Lower leg skin (tissue), 4 donors: Measurements from ENCODE around the gene RHBDF1. TPM values are rescaled to one million over a fixed set of nuclear protein-coding genes. Genes with fewer than 3 reads are reported as not detected.

Experiments
- DNase-seq, 2 donors: peaks; one replicate each; pipeline ENCODE4 v3.0.0-alpha.2; 2019; ENCODE audit warnings: low spot score in 2 of 2
- H3K4me3 ChIP-seq: fragments of 200-600 bp; sonication (generic); 2 replicates; pipeline ENCODE4 v1.5.1; 2017; ENCODE audit warnings: mild to moderate bottlenecking, low read depth; ENCODE audit not compliant: poor library complexity, severe bottlenecking
- POLR2A ChIP-seq, 2 donors: fragments of 450-650 bp; IDR thresholded peaks; one replicate each; pipeline ENCODE4 v1.6.1; 2016 to 2017; ENCODE audit warnings: antibody characterized with exemption in 2 of 2, mild to moderate bottlenecking in 1 of 2, moderate library complexity in 1 of 2
- WGBS, 2 donors: methylation state at CpG; one replicate each; pipeline ENCODE4 v1.1.5; 2018; 5-methylcytosine and 5-hydroxymethylcytosine counted together
- intact Hi-C: fragments of 100-400 bp; cut with DNase I; formaldehyde crosslinking; loops from one replicate; pipeline ENCODE4 v1.15.0; 2023; ENCODE audit warnings: low total_unique reads
- total RNA-seq, 4 donors: library from RNA; depleted of rRNA; stranded (reverse); fragments of >200 nt; gene quantifications; one replicate each; pipeline ENCODE4 v1.1.0, GENCODE V29; 2016
- TF ChIP-seq, protein P1 (sequence below), 3 donors: fragments of 450-650 bp; IDR thresholded peaks; one replicate each; pipeline ENCODE4 v1.5.1; 2016; ENCODE audit warnings: antibody characterized with exemption in 3 of 3, mild to moderate bottlenecking in 3 of 3, moderate library complexity in 2 of 3

Gene RHBDF1
- total RNA-seq, 4 donors from 2014 or later: 38.6 to 45.9 (median 43.6) TPM

DNA sequence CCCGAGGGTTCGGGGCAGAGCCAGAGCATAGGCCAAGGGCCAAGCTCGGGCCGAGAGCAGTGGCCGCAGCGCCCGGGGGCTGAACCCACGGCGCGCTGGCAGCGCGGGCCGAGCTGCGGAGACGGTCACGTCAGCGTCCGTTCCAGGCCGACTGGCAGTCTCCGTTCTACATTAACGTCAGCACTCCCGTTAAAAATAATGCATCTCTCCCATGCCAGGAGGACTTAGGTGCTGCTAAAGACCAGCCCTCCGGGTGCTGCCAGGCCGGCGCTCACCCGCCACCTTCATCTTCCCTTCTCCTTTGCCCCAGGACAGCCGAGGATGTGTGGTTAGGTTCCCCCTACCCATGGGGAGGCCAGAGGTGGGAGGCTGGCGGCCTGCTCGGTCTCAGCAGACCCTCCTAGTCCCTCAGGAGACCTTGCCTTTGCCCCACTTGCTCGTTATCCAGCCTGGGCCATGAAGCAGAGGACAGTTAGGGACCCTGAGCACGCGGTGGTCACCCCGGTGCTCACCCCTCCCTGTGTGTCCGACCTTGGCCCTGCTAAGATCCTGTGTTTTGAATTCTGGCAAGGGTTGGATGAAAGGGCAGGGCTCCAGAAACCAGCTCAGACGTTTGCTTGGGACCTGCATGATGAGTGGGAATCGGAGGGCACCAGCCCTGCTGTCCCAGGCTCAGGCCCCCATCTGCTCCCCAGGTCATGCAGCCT lies 6.2 kb upstream of the RHBDF1 start:
- H3K4me3 ChIP-seq: peak overlapping the region; percentile 70
- no peak for DNase-seq
- TF ChIP-seq, protein P1, sequence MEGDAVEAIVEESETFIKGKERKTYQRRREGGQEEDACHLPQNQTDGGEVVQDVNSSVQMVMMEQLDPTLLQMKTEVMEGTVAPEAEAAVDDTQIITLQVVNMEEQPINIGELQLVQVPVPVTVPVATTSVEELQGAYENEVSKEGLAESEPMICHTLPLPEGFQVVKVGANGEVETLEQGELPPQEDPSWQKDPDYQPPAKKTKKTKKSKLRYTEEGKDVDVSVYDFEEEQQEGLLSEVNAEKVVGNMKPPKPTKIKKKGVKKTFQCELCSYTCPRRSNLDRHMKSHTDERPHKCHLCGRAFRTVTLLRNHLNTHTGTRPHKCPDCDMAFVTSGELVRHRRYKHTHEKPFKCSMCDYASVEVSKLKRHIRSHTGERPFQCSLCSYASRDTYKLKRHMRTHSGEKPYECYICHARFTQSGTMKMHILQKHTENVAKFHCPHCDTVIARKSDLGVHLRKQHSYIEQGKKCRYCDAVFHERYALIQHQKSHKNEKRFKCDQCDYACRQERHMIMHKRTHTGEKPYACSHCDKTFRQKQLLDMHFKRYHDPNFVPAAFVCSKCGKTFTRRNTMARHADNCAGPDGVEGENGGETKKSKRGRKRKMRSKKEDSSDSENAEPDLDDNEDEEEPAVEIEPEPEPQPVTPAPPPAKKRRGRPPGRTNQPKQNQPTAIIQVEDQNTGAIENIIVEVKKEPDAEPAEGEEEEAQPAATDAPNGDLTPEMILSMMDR (IDR thresholded peaks at IDR 0.05): no peak
- WGBS, 2 donors: 8 to 16% methylated on average over 15 to 20 of the region's 36 CpGs
- intact Hi-C loops: no loop called here

DNA sequence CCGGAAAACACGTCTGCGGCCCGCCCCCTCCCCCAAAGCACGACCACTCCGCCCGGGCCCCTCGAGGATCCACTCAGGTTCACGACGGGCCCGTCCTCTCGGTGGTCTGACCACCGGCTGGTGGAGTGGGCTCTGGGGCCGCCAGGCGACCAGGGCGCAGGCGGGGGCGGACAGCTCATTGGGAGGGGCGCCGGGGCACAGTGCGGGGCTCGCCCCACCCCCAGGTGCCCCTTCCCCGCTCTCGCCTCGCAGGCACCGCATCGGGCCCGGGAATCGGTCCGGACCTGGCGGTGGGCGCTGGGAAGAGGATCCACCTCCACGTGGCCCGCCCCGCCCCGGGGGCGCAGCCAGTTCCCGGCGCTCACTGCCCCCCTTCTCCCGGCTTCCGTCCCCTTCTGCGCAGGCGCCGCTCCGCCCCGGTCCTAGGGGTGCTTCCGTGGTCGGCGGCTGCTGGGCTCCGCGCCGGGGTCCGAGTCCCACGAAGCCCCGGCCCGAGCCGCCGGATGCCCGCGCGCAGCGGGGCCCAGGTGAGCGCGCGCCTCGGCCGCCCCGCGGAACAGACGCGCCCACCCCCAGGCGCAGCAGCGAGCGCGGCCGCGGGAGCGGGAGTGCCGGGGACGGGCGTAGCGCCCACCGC lies 5.5 kb upstream of the RHBDF1 start, which contains the start of gene MPG:
TSS of gene MPG (plus strand) at position 419 of the 637 bp plus-strand sequence. CDS start at position 504, 85 bp downstream.
- TF ChIP-seq, protein P1 (IDR thresholded peaks at IDR 0.05): no peak
- TF ChIP-seq POLR2A (IDR thresholded peaks at IDR 0.05): peak in 1 of 2 donors; percentile 32
- 0 to 1% methylated on average over 30 to 68 of the region's 83 CpGs for WGBS, 2 donors
- H3K4me3 ChIP-seq: peak within 1 kb of the TSS; percentile 70
- intact Hi-C loops: no loop called here
- DNase-seq: peak; percentile 75 to 98

DNA sequence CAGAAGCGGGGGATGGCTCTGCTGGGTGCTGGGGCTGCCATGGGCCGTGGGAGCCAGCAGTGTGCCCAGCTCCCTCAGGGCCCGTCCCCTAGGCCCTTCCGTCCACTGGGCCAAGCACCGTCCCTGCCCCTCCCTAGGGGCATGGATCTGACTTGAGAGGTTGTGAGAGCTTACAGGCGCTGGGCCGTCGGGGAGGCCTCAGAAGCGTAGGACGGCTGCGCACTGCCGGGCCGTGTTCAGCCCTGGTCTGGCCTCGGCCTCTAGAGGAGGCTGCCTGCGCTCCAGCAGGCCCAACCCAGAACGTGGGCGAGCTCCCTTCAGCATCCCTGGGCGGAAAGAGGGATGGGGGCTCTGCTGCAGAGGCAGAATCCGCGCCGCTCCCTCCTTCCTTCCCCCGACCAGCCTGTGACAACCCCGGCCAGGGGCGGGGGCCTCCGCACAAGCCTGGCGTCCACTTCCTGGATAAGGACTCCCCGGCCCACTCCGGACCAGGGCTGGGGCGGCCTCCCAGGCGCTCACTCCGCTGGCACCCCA lies 4.9 kb upstream of the RHBDF1 start:
- no peak for TF ChIP-seq POLR2A (IDR thresholded peaks at IDR 0.05)
- TF ChIP-seq, protein P1 (IDR thresholded peaks at IDR 0.05): no peak
- intact Hi-C loops: no loop called here
- 9 to 49% methylated on average over 2 to 12 of the region's 31 CpGs for WGBS, 2 donors
- peak in 1 of 2 donors; percentile 95 for DNase-seq
- peak overlapping the region; percentile 70 for H3K4me3 ChIP-seq

DNA sequence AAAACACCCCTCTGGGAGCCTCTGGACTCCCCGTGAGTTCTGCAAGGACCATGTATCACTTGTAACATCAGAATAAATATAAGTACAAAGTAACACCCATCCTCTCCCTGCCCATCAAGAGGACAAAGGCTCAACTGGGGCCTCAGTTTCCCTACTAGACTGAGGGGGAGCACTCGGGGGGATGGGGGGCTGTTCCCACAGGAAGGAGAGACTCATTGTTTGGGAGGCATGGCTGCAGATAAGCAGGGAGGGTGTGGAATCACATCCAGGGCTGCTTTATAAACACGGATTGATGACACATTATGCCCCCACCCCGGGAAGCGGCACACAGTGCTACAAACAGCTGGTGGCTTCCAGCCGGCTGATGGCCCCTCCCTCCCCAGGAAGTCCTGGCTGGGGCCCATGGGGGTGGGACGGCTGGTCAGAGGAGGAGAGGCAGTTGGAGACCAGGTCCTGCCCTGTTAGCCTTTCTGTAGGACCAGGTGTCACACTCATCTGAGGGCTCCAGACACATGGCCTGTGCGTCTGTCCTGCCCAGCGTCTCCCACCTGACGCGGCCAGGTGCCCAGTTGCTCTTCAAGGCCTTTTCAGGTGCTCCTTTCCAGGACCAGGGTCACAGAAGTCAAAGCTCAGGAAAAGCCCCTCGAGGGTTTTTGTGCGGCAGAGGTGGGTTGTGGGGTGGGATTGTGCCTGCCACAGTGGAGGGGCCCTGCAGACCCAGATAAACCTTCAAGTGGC lies 4.3 kb upstream of the RHBDF1 start:
- TF ChIP-seq POLR2A (IDR thresholded peaks at IDR 0.05): no peak
- TF ChIP-seq, protein P1 (IDR thresholded peaks at IDR 0.05): no peak
- 13 to 19% methylated on average over 10 to 13 of the region's 13 CpGs for WGBS, 2 donors
- H3K4me3 ChIP-seq: no peak overlapping the region
- DNase-seq: peak; percentile 76 to 97
- intact Hi-C loops: no loop called here

DNA sequence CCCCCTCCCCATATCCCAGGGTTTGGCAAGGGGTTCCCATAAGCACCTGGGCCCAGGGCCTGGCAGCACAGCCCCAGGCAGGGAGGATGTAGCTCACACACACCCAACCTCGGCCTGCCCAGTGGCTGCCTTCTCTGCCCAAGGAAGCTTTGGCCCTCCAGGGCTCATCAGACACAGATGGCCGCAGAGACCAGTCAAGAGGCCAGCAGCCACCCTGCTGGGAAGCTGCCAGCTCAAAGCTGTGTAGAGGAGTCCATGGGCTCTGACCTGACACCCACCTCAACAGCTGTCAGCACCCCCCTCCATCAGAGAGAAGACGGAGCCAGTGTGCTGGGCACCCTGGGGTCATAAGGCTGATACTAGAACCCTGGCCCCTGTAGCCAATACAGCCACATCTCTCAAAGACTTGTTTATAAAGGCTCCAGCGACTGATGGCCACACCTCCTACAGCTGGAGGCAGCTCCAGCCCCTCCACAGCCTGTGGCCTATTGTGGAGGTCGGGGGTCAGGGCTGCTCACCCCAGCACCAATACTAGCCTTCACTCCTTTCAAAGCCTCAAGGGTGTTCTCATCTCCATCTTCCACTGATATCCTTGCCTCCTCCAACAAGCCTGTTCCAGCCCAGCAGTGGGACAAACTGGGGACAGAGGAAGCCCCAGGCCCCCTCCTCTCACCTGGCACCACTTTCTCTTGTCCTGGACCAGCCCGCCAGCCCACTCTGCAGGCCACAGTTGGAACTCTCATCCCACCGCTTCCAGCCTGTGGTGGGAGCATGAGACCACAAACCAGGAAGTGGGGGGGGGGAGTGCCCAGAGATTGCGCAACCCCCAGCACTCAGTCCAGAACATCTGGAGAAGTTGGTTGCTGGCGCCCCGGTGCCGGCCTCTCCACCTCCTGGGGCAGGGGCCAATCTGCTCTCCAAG lies 3.4 kb upstream of the RHBDF1 start:
- no peak overlapping the region for H3K4me3 ChIP-seq
- TF ChIP-seq, protein P1 (IDR thresholded peaks at IDR 0.05): no peak
- TF ChIP-seq POLR2A (IDR thresholded peaks at IDR 0.05): no peak
- 34 to 37% methylated on average over 11 of the region's 11 CpGs for WGBS, 2 donors
- intact Hi-C loops: no loop called here
- DNase-seq: peak; percentile 82 to 97
